ENCODE results near the gene CX3CR1.

GRCh38 chr3:39262846-39263245 is 17.0 kb downstream of the CX3CR1 start:
- TF ChIP-seq CTCF (IDR thresholded peaks at IDR 0.05; ENCODE audit: low read length): no peak
- TF ChIP-seq EZH2 (IDR thresholded peaks at IDR 0.05; ENCODE audit: borderline replicate concordance, low read length): no peak
